DND-41 (cell line): Measurements from ENCODE around the gene SEPTIN11.

Experiments used
- ATAC-seq: fragments of 200-7000 bp; cut with Tn5 transposase; 3 replicates; pipeline ENCODE4 v1.9.1; 2021; ENCODE audit warnings: low read depth; ENCODE audit not compliant: insufficient read depth
- DNase-seq: peaks from one replicate; pipeline ENCODE4 v3.0.0-alpha.2; 2020
- H2AFZ ChIP-seq: 2 replicates; pipeline ENCODE4 v1.6.0; 2012; ENCODE audit warnings: low read depth, low read length
- H3K27ac ChIP-seq: 2 replicates; pipeline ENCODE4 v1.5.1; 2012; ENCODE audit warnings: low read length, inconsistent platforms
- H3K27me3 ChIP-seq: fragments of 200-600 bp; sonication (generic); 2 replicates; pipeline ENCODE4 v1.6.0; 2012; ENCODE audit warnings: low read length, mild to moderate bottlenecking, inconsistent platforms; ENCODE audit not compliant: insufficient read depth, poor library complexity
- H3K36me3 ChIP-seq: 2 replicates; pipeline ENCODE4 v1.5.1; 2012; ENCODE audit warnings: low read length, inconsistent platforms; ENCODE audit not compliant: insufficient read depth
- H3K4me1 ChIP-seq: 2 replicates; pipeline ENCODE4 v1.5.1; 2012; ENCODE audit warnings: mild to moderate bottlenecking, low read length; ENCODE audit not compliant: insufficient read depth
- H3K4me2 ChIP-seq: 2 replicates; pipeline ENCODE4 v1.6.0; 2012; ENCODE audit warnings: mild to moderate bottlenecking, moderate library complexity, low read length, inconsistent platforms; ENCODE audit not compliant: insufficient read depth
- H3K4me3 ChIP-seq, 2 experiments: fragments of 200-600 bp in 1 of 2; shearing (Covaris generic) in 1 of 2; 2 replicates each; pipeline ENCODE4 v1.5.1; 2012 to 2016; ENCODE audit warnings: inconsistent platforms in 2 of 2, low read length in 2 of 2, mild to moderate bottlenecking in 2 of 2, low read depth in 1 of 2, moderate library complexity in 1 of 2
- H3K79me2 ChIP-seq: 2 replicates; pipeline ENCODE4 v1.6.0; 2012; ENCODE audit warnings: low read length, inconsistent platforms; ENCODE audit not compliant: insufficient read depth
- H3K9ac ChIP-seq: 2 replicates; pipeline ENCODE4 v1.6.0; 2012; ENCODE audit warnings: low read depth, mild to moderate bottlenecking, inconsistent platforms, low read length, moderate library complexity
- H3K9me3 ChIP-seq: 2 replicates; pipeline ENCODE4 v1.5.1; 2012; ENCODE audit warnings: low read length, moderate library complexity, mild to moderate bottlenecking, inconsistent platforms; ENCODE audit not compliant: insufficient read depth, severe bottlenecking
- H4K20me1 ChIP-seq: 2 replicates; pipeline ENCODE4 v1.6.0; 2012; ENCODE audit warnings: low read length; ENCODE audit not compliant: insufficient read depth
- CTCF ChIP-seq: IDR thresholded peaks from 2 replicates; pipeline ENCODE4 v1.5.1; 2012; ENCODE audit warnings: borderline replicate concordance, low read length, moderate library complexity, mild to moderate bottlenecking; ENCODE audit not compliant: poor library complexity, severe bottlenecking; ENCODE audit errors: extremely low read depth
- EZH2 ChIP-seq: IDR thresholded peaks from 3 replicates; pipeline ENCODE4 v1.6.1; 2012; ENCODE audit warnings: borderline replicate concordance, low read depth, mild to moderate bottlenecking, moderate library complexity, low read length, inconsistent platforms; ENCODE audit not compliant: severe bottlenecking

SEPTIN11 gene

GRCh38 chr4:76948443-76949275, 893 bp upstream of the SEPTIN11 start:
- no peak overlapping the region for H2AFZ ChIP-seq
- H3K27ac ChIP-seq: no peak overlapping the region
- H3K4me1 ChIP-seq: no peaks in the 10 kb centered on the region
- H3K4me2 ChIP-seq: no peak overlapping the region
- peaks cover 3% of the 10 kb centered on the region for H3K9me3 ChIP-seq
- ATAC-seq (no peak), DNase-seq (no peak)
- no peaks in the 10 kb centered on the region for H4K20me1 ChIP-seq
- no peaks in the 10 kb centered on the region for H3K36me3 ChIP-seq
- no peak overlapping the region for H3K9ac ChIP-seq
- TF ChIP-seq EZH2 (no peak), CTCF (no peak)
- no peaks in the 10 kb centered on the region for H3K79me2 ChIP-seq
- H3K27me3 ChIP-seq: no peaks in the 10 kb centered on the region
- no peak overlapping the region for H3K4me3 ChIP-seq

GRCh38 chr4:76950052-76950955, 752 bp downstream of the SEPTIN11 start:
- no peak overlapping the region for H3K4me3 ChIP-seq
- H3K4me2 ChIP-seq: no peak overlapping the region
- no peak for ATAC-seq
- TF ChIP-seq EZH2 (no peak), CTCF (no peak)
- H2AFZ ChIP-seq: no peak overlapping the region
- no peaks in the 10 kb centered on the region for H3K36me3 ChIP-seq
- H3K4me1 ChIP-seq: no peaks in the 10 kb centered on the region
- H3K9ac ChIP-seq: no peak overlapping the region
- no peak overlapping the region for H3K27ac ChIP-seq
- peaks cover 3% of the 10 kb centered on the region for H3K9me3 ChIP-seq
- no peaks in the 10 kb centered on the region for H4K20me1 ChIP-seq
- no peak for DNase-seq
- no peaks in the 10 kb centered on the region for H3K79me2 ChIP-seq
- no peaks in the 10 kb centered on the region for H3K27me3 ChIP-seq

- ATAC-seq: no peak
- Histone ChIP-seq H3K9ac (no peak overlapping the region), H2AFZ (no peak overlapping the region)
Observed at GRCh38 chr4:76950956-76951671, 1.6 kb downstream of the SEPTIN11 start.

More at GRCh38 chr4:76950956-76951671, 1.6 kb downstream of the SEPTIN11 start:
- H4K20me1 ChIP-seq: no peaks in the 10 kb centered on the region
- H3K4me2 ChIP-seq: no peak overlapping the region
- H3K36me3 ChIP-seq: no peaks in the 10 kb centered on the region
- H3K27me3 ChIP-seq: no peaks in the 10 kb centered on the region
- H3K4me3 ChIP-seq: no peak overlapping the region
- no peak overlapping the region for H3K27ac ChIP-seq
- DNase-seq: no peak
- no peaks in the 10 kb centered on the region for H3K79me2 ChIP-seq
- no peaks in the 10 kb centered on the region for H3K4me1 ChIP-seq
- TF ChIP-seq CTCF (no peak), EZH2 (no peak)
- peaks cover 3% of the 10 kb centered on the region for H3K9me3 ChIP-seq
